Renal pelvis (tissue), 4 donors: Measurements from ENCODE around the gene CFAP410. TPM values are rescaled to one million over a fixed set of nuclear protein-coding genes. Genes with fewer than 3 reads are reported as not detected.
"Not testable (repeated sequence)": the region's sequence is repeated elsewhere in the genome, so short reads cannot be mapped to it uniquely, and the experiment has no call there.

Source experiments
- DNase-seq: peaks from one replicate; pipeline ENCODE4 v3.0.0-alpha.2; 2013
- polyA plus RNA-seq, 3 donors: library from polyadenylated mRNA; unstranded; fragments of 120-200 nt; gene quantifications; one replicate each; pipeline ENCODE4 v1.2.1, GENCODE V29; 2013; ENCODE audit not compliant: insufficient read length in 3 of 3

CFAP410 gene
- polyA plus RNA-seq, 3 donors: 32.6 to 37.0 (median 33.0) TPM

DNA sequence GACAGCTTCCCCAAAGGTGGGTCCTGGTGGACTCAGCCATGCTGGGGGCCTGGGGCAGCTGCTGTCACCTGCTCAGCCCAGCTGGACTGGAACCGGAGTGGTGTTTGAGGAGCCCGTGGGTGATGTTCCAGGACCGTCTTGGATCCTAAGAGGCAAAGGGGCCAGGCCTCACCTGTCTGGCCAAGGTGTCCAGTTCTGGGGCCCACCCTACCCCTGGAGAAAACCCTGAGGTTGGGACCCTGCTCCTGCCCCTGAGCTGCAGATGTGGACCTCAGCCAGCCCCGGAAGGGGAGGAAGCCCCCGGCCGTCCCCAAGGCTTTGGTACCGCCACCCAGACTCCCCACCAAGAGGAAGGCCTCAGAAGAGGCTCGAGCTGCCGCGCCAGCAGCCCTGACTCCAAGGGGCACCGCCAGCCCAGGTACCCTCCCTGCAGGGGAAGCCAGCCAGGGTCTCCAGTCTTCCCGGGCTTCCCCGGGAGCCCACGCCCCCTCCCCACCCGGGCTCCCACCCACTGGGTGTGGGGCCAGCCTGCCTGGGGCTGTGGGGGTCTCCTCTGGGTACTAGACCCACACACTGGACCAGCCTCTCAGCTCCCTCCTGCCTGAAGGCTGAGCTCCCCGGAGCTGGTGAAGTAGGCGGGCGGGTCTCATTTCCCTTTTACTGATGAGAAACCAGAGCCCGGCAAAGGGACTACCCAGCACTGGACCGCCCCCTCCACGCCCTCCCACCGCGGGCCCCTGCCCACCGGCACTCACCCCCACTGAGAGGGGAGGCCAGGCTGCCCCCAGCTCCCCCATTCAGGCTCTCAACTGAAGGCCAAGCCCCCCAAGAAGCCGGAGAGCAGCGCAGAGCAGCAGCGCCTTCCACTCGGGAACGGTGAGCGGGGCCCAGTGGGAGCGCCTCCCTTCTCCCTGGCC, 52.2 kb downstream of the CFAP410 start:
- no peak for DNase-seq

DNA sequence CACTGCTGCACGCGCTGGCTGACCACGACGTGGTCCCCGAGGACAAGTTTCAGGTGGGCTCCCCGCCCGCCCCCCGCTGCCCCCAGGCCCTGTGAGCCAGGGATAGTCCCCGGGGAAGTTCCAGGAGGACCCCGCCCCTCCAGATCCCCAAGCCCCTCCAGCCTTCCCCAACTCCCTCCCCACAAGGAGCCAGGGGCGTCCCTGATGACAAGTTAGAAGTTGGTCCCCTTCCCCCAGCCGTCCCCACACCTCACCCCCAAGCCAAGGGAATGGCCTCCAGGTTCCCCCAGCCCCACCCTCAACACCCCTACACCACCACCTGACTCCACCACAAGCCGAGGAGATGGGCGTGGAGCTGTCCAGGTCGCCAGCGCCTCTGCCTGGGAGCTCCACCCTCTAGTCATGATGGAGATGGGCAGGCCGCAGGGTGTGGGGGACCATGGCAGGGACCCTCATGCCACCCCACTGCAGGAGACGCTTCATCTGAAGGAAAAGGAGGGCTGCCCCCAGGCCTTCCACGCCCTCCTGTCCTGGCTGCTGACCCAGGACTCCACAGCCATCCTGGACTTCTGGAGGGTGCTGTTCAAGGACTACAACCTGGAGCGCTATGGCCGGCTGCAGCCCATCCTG, 53.0 kb downstream of the CFAP410 start:
- no peak for DNase-seq

DNA sequence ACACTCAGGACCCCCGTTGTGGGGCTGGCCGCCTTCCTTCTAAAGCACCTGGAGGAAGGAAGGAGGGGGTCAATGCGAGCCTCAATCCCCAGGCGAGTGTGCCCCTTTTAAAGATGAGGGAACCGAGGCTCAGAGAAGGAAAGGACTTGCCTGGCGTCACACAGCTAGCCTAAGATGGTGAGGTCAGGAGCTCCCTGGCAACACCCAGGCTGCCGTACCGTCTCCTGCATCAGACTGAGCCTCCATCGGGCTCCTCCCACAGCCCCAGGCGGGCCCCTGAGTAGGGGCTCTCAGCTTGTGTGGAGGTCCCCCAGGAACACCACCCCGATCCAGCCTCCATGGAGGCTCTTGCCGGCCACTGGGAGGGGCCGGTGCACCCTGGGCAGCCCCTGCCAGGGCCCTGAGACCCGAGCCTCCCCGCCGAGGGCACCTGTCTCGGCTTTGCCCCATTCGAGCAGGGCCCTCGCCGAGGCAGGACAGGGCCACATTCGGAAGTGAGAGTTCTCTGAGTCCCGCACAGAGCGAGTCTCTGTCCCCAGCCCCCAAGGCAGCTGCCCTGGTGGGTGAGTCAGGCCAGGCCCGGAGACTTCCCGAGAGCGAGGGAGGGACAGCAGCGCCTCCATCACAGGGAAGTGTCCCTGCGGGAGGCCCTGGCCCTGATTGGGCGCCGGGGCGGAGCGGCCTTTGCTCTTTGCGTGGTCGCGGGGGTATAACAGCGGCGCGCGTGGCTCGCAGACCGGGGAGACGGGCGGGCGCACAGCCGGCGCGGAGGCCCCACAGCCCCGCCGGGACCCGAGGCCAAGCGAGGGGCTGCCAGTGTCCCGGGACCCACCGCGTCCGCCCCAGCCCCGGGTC, 53.8 kb downstream of the CFAP410 start, which contains the start of gene AIRE:
AIRE (plus strand) TSS at position 739 of the 855 bp plus-strand sequence. CDS start 131 bp downstream, outside the sequence.
- DNase-seq: no peak

DNA sequence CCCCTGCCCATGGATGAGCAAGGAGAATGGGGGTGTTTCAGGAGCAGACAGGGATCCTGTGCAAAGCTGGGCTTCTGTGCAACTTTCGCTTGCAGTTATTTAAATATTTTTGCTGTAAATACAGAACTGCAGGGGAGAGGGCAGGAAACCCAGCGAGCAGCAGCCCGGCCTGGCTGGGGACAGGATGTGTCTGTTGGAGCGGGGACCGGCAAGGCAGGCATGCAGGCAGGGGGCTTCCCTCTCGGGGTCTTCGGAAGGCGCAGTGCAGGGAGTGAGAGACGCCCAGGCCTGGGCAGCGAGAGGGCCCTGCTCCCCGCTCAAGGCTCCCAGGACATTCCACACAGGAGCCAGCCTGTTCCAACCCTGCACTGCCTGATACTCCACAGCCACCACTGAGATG, 55.2 kb downstream of the CFAP410 start:
- DNase-seq: no peak

DNA sequence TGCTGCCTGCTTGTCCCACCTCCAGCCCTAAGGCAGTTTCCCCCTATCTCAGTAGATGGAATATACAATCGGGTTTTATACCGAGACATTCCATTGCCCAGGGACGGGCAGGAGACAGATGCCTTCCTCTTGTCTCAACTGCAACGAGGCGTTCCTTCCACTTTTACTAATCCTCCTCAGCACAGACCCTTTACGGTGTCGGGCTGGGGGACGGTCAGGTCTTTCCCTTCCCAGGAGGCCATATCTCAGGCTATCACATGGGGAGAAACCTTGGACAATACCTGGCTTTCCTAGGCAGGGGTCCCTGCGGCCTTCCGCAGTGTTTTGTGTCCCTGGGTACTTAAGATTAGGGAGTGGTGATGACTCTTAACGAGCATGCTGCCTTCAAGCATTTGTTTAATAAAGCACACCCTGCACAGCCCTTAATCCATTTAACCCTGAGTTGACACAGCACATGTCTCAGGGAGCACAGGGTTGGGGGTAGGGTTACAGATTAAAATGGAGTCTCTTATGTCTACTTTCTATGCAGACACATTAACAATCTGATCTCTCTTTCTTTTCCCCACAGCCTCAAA, 55.9 kb downstream of the CFAP410 start:
- not testable (repeated sequence) for DNase-seq

DNA sequence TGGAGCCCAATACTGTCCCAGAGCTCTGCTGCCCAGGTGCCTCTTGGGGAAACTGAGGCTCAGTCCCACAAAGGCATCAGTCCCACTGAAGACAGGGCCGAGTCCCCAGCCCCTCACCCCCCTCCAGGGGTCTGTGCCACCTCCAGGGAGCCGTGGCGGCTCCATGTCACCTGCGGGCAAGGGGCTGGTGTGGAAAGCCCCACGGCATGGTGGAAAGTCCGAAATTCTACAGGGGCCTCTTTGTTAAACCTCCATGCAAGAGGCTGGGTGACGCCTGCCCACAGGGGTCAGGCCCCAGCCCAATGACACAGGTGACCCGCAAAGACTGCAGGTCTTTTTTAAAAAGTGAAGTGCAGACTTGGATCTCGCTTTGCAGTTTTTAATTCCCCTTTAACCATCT, 56.8 kb downstream of the CFAP410 start:
- DNase-seq: no peak

DNA sequence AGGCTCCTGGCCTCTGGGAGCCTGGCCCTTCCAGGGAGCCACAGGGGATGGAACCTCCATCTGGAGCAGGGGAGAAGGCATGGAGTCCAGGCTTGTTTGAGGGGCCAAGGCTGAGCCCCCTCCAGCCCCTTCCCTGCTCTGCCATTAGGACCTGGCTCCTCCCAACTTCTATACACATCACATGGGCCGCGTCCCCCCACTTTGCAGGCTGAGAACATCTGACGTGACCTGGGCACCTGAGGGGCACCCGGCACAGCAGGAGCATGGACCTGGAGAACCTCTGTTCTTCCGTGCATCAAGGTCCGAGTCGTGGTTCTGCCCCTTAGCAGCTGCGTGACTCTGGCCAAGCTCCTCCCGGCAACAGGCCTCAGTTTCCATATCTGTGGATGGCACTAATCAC, 57.4 kb downstream of the CFAP410 start:
- DNase-seq: no peak

DNA sequence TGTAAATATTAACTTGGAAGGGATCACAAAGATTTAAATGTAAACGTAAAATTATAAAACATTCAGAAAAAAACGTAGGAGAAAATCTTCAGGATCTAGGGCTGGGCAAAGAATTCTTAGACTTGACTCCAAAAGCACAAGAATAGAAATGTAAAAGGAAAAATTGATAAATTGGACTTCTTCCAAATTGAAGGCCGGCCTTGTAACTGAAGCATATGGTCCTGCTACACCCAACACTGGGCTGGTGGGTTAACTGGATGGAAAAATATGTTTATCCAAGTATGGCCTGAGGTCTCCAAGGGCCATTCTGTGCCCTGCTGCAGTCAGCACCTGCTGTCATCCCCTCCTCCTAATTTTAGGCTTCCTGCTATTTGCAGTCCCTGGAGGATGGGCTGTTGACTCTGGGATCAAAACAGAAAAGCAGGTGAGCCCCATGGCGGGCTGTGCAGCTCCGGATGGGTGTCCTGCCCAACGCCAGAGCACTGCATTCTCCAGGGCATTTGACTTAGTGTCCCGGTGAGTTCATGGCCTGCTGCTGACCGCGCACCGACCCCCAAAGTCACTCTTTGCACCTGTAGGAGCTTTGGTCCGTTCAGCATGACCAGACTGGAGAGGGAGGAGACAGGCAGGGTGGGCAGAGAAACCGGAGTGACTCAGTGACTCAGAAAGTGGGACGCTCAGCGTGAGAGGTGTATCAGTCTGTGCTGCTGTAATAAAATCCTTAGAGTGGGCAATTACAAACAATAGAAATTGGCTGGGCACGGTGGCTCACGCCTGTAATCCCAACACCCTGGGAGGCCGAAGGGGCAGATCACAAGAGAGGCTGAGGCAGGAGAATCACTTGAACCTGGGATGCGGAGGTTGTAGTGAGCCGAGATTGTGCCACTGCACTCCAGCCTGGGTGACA, 59.6 kb downstream of the CFAP410 start:
- no peak for DNase-seq

Other genes with a start within 250 kb of the CFAP410 start
- 10 to 100 TPM in 1 of 3 donors, 1 to 10 TPM in 2; 9.1 to 12.1 (median 9.5) TPM for gene PWP2, start 232.0 kb downstream of the CFAP410 start, polyA plus RNA-seq
- gene GATD3, start 205.7 kb downstream of the CFAP410 start, polyA plus RNA-seq: 100 to 1,000 TPM in 1 of 3 donors, 10 to 100 TPM in 2; 83.5 to 105 (median 93.4) TPM
- 10 to 100 TPM in 1 of 3 donors, 1 to 10 TPM in 2; 8.3 to 10.7 (median 9.0) TPM for gene ICOSLG, start 98.4 kb downstream of the CFAP410 start, polyA plus RNA-seq
- gene DNMT3L, start 77.5 kb downstream of the CFAP410 start, polyA plus RNA-seq: not detected
- gene AIRE, start 53.5 kb downstream of the CFAP410 start, polyA plus RNA-seq: under 1 TPM; 0.44 to 0.99 (median 0.52) TPM
- gene PFKL, start 39.3 kb downstream of the CFAP410 start, polyA plus RNA-seq: 100 to 1,000 TPM; 145 to 181 (median 180) TPM
- 1 to 10 TPM in 2 of 3 donors, under 1 TPM in 1; 0.98 to 1.3 (median 1.2) TPM for gene TRPM2, start 14.2 kb upstream of the CFAP410 start, polyA plus RNA-seq
- gene LRRC3, start 116.1 kb upstream of the CFAP410 start, polyA plus RNA-seq: 1 to 10 TPM; 4.6 to 5.6 (median 5.2) TPM
- gene KRTAP10-1, start 200.8 kb upstream of the CFAP410 start, polyA plus RNA-seq: not detected
- gene KRTAP10-2, start 212.1 kb upstream of the CFAP410 start, polyA plus RNA-seq: not detected
- gene KRTAP10-3, start 219.4 kb upstream of the CFAP410 start, polyA plus RNA-seq: not detected
- not detected for gene KRTAP10-4, start 234.3 kb upstream of the CFAP410 start, polyA plus RNA-seq
- gene KRTAP10-5, start 241.2 kb upstream of the CFAP410 start, polyA plus RNA-seq: not detected